Upper lobe of left lung (tissue), 6 donors: ENCODE data around the gene DIP2A. TPM values are rescaled to one million over a fixed set of nuclear protein-coding genes. Genes with fewer than 3 reads are reported as not detected.

ENCODE experiments used
- ATAC-seq, 2 donors: fragments of 200-7000 bp; cut with Tn5 transposase; one replicate each; pipeline ENCODE4 v1.9.1; 2022; ENCODE audit warnings: mild to moderate bottlenecking in 2 of 2, moderate library complexity in 2 of 2; ENCODE audit not compliant: low FRiP score in 2 of 2
- DNase-seq, 2 donors: peaks; one replicate each; pipeline ENCODE4 v3.0.0-alpha.2; 2019 to 2020
- H3K27ac ChIP-seq, 4 donors: fragments of 200-600 bp; sonication (generic); one replicate each; pipeline ENCODE4 v1.5.1; 2016 to 2019
- H3K27me3 ChIP-seq, 4 donors: fragments of 200-600 bp; sonication (generic); one replicate each; pipeline ENCODE4 v1.5.1; 2017 to 2019
- H3K36me3 ChIP-seq, 4 donors: fragments of 200-600 bp; sonication (generic); one replicate each; pipeline ENCODE4 v1.5.1; 2016 to 2019
- H3K4me1 ChIP-seq, 4 donors: fragments of 200-600 bp; sonication (generic); one replicate each; pipeline ENCODE4 v1.5.1; 2018 to 2019
- H3K4me3 ChIP-seq, 4 donors: fragments of 200-600 bp; sonication (generic); one replicate each; pipeline ENCODE4 v1.5.1; 2017 to 2019; ENCODE audit warnings: mild to moderate bottlenecking in 2 of 4, moderate library complexity in 1 of 4
- H3K9me3 ChIP-seq, 4 donors: fragments of 200-600 bp; sonication (generic); one replicate each; pipeline ENCODE4 v1.5.1; 2018 to 2019
- EP300 ChIP-seq, 4 donors: sonication (generic); formaldehyde crosslinking; IDR thresholded peaks; one replicate each; pipeline ENCODE4 v1.5.1; 2017; ENCODE audit warnings: antibody characterized with exemption in 4 of 4, control low read depth in 2 of 4
- POLR2A ChIP-seq, 4 donors: fragments of 450-650 bp; IDR thresholded peaks; one replicate each; pipeline ENCODE4 v1.5.1; 2016 to 2017; ENCODE audit warnings: antibody characterized with exemption in 4 of 4, mild to moderate bottlenecking in 2 of 4
- POLR2AphosphoS5 ChIP-seq, 2 donors: sonication (generic); formaldehyde crosslinking; IDR thresholded peaks; one replicate each; pipeline ENCODE4 v1.5.1; 2017; ENCODE audit warnings: antibody characterized with exemption in 2 of 2
- whole genome bisulfite sequencing, 2 donors: methylation state at CpG; one replicate each; pipeline ENCODE4 v1.1.5; 2017 to 2018; 5-methylcytosine and 5-hydroxymethylcytosine counted together
- total RNA-seq, 6 donors: library from RNA; depleted of rRNA in 4 of 6; stranded (reverse); fragments of >200 nt in 4 of 6; gene quantifications; one replicate each; pipeline versions ENCODE4 v1.1.0 to v1.2.1, GENCODE V29; 2016 to 2021
- TF ChIP-seq, protein P1 (sequence below), 6 experiments: fragments of 450-650 bp in 4 of 6; fragments of 200-600 bp in 2 of 6; sonication (generic) in 2 of 6; IDR thresholded peaks; one replicate each; pipeline ENCODE4 v1.5.1; 2016 to 2019; ENCODE audit warnings: antibody characterized with exemption in 6 of 6
- donor health status: DM: no; HTN: no; CAD: no; lungs with moderate emphysema.
- donor health status: DM: no; HTN: yes; CAD: no; lungs with severe emphysema.

The DIP2A gene
- total RNA-seq, 6 donors from 2014 or later: 22.6 to 144 (median 43.0) TPM

DNA sequence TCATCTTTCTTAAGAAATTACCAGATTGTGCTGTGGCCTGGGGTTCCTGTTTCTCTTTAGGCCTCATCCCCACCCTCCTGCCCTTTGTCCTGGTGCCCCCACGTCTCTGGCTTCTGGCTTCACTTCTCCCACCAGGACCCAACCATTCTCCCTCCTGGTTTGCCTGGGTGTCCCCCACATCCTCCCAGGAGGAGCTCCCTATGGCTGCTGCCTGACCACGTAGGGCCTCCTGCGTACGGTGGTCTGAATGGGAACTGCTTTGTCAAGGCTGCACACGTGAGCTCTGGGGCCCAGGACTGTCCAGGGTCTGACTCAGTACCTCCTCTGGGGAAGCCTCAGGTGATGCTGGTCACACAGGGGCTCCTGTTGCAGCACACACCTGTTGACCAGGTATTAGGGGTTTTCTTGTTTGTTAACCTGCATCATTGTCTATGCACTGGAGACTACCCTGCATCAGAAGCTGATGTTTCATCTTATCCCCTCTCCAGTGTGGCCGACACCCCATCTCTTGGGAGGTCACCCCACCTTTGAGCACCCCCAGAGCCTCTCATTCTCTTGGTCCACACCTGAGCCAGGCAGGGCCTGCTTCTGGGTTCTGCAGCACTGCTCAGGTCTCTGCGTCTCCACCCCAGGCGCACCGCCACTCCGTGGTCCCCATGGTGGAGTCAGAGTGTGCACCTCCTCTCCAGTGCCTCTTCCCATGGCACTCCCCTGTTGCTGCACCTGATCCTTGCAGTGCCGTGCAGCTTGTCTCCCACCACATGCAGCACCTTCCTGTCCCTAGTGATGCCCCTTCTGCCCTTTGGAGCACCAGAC is 80.4 kb downstream of the DIP2A start:
- DNase-seq (no peak), ATAC-seq (peak in 1 of 2 donors; percentile 30)
- Histone ChIP-seq H3K27me3 (no peaks in the 10 kb centered on the region), H3K9me3 (no peaks in the 10 kb centered on the region), H3K4me1 (peaks cover 0 to 6% (median 0%) of the 10 kb centered on the region in 4 donors), H3K27ac (peak overlapping the region in 1 of 4 donors; percentile 6), H3K4me3 (no peak overlapping the region), H3K36me3 (peaks cover 16 to 85% (median 73%) of the 10 kb centered on the region in 4 donors)
- WGBS, 2 donors: 96 to 97% methylated on average over 11 of the region's 11 CpGs
- no peak for TF ChIP-seq EP300 (IDR thresholded peaks at IDR 0.05)
- no peak for TF ChIP-seq POLR2A (IDR thresholded peaks at IDR 0.05)
- TF ChIP-seq POLR2AphosphoS5 (IDR thresholded peaks at IDR 0.05): no peak
- TF ChIP-seq, protein P1, sequence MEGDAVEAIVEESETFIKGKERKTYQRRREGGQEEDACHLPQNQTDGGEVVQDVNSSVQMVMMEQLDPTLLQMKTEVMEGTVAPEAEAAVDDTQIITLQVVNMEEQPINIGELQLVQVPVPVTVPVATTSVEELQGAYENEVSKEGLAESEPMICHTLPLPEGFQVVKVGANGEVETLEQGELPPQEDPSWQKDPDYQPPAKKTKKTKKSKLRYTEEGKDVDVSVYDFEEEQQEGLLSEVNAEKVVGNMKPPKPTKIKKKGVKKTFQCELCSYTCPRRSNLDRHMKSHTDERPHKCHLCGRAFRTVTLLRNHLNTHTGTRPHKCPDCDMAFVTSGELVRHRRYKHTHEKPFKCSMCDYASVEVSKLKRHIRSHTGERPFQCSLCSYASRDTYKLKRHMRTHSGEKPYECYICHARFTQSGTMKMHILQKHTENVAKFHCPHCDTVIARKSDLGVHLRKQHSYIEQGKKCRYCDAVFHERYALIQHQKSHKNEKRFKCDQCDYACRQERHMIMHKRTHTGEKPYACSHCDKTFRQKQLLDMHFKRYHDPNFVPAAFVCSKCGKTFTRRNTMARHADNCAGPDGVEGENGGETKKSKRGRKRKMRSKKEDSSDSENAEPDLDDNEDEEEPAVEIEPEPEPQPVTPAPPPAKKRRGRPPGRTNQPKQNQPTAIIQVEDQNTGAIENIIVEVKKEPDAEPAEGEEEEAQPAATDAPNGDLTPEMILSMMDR (IDR thresholded peaks at IDR 0.05): no peak

DNA sequence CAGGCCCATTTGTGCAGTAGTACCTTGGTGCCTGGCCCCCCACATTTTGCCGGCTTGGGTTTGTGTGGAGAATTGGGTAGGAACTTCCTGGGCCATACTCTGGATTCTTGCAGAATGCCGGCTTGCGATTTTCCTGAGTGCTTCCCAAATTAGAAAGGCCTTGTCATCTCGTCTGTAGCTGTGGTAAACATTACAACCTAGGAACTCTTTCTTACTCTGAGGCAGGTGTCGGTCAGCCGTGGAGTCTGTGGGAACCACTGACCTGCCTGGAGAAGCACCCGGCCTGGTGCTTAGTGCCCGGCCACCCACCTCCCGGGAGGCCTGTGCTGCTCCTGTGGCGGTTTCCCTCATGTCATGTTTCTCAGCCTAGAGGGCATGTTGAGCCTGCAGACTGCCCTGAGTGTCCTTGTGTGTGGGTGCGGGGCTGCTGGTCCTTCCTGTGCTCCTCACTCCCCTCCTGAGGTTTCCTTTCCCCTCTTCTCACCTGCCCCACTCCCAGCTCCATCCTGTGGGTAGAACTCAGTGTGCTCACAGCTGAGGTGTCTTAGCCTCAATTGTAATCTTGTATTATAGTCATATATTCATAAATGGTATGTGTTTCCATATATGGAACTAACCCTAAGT is 81.5 kb downstream of the DIP2A start:
- TF ChIP-seq, protein P1 (IDR thresholded peaks at IDR 0.05): no peak
- TF ChIP-seq POLR2A (IDR thresholded peaks at IDR 0.05): no peak
- TF ChIP-seq POLR2AphosphoS5 (IDR thresholded peaks at IDR 0.05): peak in 1 of 2 donors; percentile 49
- TF ChIP-seq EP300 (IDR thresholded peaks at IDR 0.05): peak in 1 of 4 donors; percentile 29
- H3K9me3 ChIP-seq: no peaks in the 10 kb centered on the region
- H3K4me1 ChIP-seq: peaks cover 0 to 6% (median 0%) of the 10 kb centered on the region in 4 donors
- H3K27ac ChIP-seq: peak overlapping the region in 1 of 4 donors; percentile 6
- no peaks in the 10 kb centered on the region for H3K27me3 ChIP-seq
- DNase-seq: no peak
- 86 to 90% methylated on average over 9 to 11 of the region's 11 CpGs for WGBS, 2 donors
- no peak for ATAC-seq
- peaks cover 16 to 86% (median 73%) of the 10 kb centered on the region in 4 donors for H3K36me3 ChIP-seq
- H3K4me3 ChIP-seq: no peak overlapping the region

DNA sequence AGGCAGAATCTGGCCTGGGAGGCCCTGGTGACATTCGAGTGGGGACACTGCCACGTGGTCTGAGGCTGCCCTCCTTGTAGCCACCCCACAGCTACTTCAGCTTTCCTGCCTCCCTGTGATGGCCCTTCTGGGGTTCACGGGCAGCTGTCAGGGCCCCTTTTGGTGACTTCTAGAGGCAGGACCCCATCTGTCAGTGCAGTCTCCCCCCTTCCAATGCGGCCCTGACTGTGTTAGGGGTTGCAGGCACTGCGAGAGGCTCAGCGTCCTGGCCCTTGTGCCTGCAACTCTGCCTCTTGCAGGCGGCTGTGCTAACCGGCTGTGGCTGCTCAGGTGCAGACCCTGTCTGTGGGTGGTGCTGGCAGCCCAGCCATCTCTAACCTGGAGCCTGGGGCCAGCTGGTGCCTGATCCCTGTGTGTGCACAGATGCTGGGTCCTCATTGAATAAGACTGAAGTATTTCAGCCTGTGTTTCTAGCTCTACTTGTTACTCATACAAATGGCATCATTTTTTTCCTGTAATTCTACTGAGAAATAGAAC is 84.0 kb downstream of the DIP2A start:
- no peak overlapping the region for H3K4me3 ChIP-seq
- 83 to 94% methylated on average over 3 to 8 of the region's 8 CpGs for WGBS, 2 donors
- ATAC-seq (no peak), DNase-seq (peak in 1 of 2 donors; percentile 49)
- no peaks in the 10 kb centered on the region for H3K27me3 ChIP-seq
- H3K4me1 ChIP-seq: no peaks in the 10 kb centered on the region
- no peak for TF ChIP-seq EP300 (IDR thresholded peaks at IDR 0.05)
- TF ChIP-seq POLR2A (IDR thresholded peaks at IDR 0.05): no peak
- TF ChIP-seq, protein P1 (IDR thresholded peaks at IDR 0.05): no peak
- TF ChIP-seq POLR2AphosphoS5 (IDR thresholded peaks at IDR 0.05): no peak
- peaks cover 16 to 95% (median 79%) of the 10 kb centered on the region in 4 donors for H3K36me3 ChIP-seq
- no peak overlapping the region for H3K27ac ChIP-seq
- H3K9me3 ChIP-seq: no peaks in the 10 kb centered on the region

DNA sequence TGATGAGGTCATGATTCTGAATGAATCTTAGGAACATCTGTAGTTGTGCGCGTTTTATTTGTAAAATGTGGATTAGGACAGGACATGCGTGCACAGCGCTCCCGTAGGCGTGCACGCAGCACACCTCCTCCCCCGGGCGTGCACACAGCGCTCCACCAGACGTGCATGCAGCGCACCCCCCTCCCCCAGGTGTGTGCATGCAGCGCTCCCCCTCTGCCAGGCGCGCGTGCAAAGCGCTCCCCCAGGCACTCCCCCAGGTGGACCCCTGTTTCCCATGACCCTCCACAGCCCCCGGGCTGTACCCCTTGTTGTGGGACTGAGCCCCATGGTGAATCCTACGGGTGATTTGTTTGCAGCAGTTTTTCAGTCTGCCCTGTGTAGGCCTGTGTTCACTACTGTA is 84.6 kb downstream of the DIP2A start:
- Histone ChIP-seq H3K27ac (no peak overlapping the region), H3K4me3 (no peak overlapping the region), H3K27me3 (no peaks in the 10 kb centered on the region), H3K4me1 (no peaks in the 10 kb centered on the region), H3K9me3 (no peaks in the 10 kb centered on the region), H3K36me3 (peaks cover 16 to 93% (median 77%) of the 10 kb centered on the region in 4 donors)
- 95 to 96% methylated on average over 16 to 19 of the region's 19 CpGs for WGBS, 2 donors
- TF ChIP-seq, protein P1 (IDR thresholded peaks at IDR 0.05): no peak
- no peak for TF ChIP-seq EP300 (IDR thresholded peaks at IDR 0.05)
- TF ChIP-seq POLR2AphosphoS5 (IDR thresholded peaks at IDR 0.05): no peak
- TF ChIP-seq POLR2A (IDR thresholded peaks at IDR 0.05): no peak
- DNase-seq: peak in 1 of 2 donors; percentile 41
- no peak for ATAC-seq
